ENCODE results near the gene FAM227B. TPM values are rescaled to one million over a fixed set of nuclear protein-coding genes. Genes with fewer than 3 reads are reported as not detected.

The FAM227B gene
- total RNA-seq, 1 experiment from 2014 or later, result 1.9 TPM

DNA sequence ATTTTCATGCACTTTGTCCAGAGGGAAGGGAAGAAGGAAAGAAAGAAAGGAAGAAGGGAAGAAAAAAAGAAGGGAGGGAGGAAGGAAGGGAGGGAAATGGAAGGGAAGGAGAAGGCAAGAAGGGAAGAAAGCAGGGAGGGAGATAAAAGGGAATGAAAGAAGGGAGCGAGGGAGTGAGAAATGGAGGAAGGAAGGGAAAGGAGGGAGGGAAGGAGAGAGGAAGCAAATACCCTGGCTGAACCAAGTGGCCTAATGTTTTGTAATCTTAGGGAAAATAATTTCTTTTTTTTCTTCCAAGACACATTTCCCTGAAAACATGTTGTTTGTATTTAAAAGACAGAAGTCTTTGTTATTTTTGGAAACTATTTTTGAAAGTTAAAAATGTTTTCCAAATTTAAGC is 36.1 kb upstream of the FAM227B start:
- Mint-ChIP-seq H3K4me3 (ENCODE audit: low read depth, unreplicated experiment) (no peak overlapping the region), H3K27ac (ENCODE audit: unreplicated experiment) (no peak overlapping the region), H3K36me3 (ENCODE audit: insufficient read depth, unreplicated experiment) (no peaks in the 10 kb centered on the region), H3K9me3 (ENCODE audit: low read depth, unreplicated experiment) (peaks cover 15% of the 10 kb centered on the region), H3K27me3 (ENCODE audit: unreplicated experiment) (no peaks in the 10 kb centered on the region), H3K4me1 (ENCODE audit: low read depth, unreplicated experiment) (no peaks in the 10 kb centered on the region)
- intact Hi-C loops (cut with micrococcal nuclease; ENCODE audit: unreplicated experiment), result no loop called here
- TF ChIP-seq, protein P1, sequence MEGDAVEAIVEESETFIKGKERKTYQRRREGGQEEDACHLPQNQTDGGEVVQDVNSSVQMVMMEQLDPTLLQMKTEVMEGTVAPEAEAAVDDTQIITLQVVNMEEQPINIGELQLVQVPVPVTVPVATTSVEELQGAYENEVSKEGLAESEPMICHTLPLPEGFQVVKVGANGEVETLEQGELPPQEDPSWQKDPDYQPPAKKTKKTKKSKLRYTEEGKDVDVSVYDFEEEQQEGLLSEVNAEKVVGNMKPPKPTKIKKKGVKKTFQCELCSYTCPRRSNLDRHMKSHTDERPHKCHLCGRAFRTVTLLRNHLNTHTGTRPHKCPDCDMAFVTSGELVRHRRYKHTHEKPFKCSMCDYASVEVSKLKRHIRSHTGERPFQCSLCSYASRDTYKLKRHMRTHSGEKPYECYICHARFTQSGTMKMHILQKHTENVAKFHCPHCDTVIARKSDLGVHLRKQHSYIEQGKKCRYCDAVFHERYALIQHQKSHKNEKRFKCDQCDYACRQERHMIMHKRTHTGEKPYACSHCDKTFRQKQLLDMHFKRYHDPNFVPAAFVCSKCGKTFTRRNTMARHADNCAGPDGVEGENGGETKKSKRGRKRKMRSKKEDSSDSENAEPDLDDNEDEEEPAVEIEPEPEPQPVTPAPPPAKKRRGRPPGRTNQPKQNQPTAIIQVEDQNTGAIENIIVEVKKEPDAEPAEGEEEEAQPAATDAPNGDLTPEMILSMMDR (IDR thresholded peaks at IDR 0.05; ENCODE audit: unreplicated experiment), result no peak
- no peak for DNase-seq
- BruUV-seq (replicated peaks), result no TSS peak
- CTCF ChIA-PET, result no interaction called here

DNA sequence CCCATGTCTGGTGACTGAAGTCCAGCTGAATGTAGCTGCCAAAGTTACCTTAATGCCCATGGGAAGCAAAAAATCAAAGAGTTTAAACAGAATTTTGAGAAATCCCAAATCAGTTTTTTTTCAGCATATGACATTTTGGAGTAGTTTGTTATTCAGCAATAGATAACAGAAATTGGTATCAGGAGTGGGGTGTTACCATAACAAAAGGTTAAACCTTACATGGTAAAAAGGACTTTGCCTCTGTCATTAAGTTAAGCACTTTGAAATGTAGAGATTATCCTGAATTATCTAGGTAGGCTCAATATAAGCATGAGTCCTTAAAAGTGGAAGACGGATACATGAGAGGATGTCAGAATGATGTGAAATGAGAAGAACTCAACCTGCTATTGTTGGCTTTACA is 32.3 kb upstream of the FAM227B start:
- CTCF ChIA-PET, result no interaction called here
- Mint-ChIP-seq H3K36me3 (ENCODE audit: insufficient read depth, unreplicated experiment) (no peaks in the 10 kb centered on the region), H3K27me3 (ENCODE audit: unreplicated experiment) (no peaks in the 10 kb centered on the region), H3K4me3 (ENCODE audit: low read depth, unreplicated experiment) (no peak overlapping the region), H3K4me1 (ENCODE audit: low read depth, unreplicated experiment) (no peaks in the 10 kb centered on the region), H3K27ac (ENCODE audit: unreplicated experiment) (no peak overlapping the region), H3K9me3 (ENCODE audit: low read depth, unreplicated experiment) (peaks cover 15% of the 10 kb centered on the region)
- DNase-seq, result no peak
- no TSS peak for BruUV-seq (replicated peaks)
- TF ChIP-seq, protein P1 (IDR thresholded peaks at IDR 0.05; ENCODE audit: unreplicated experiment), result no peak
- intact Hi-C loops (cut with micrococcal nuclease; ENCODE audit: unreplicated experiment), result no loop called here

DNA sequence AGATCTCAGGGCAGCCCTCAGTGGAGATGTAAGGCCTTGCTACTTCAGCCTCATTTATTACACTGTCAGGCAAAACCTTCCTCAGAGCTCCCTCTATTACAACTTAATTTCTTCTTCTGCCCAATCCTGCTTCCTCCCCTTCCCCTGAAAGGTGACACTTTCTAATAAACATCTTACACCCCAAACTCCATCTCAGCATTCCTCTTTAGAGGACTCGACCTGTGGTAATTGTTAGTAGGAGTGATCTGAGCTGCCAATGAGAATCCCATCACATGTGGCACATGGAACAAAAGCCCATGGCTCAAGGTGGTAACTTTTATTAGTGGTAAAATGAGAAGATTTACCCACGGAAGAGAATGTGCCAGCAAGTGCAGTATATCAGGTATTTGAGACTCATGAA is 30.1 kb upstream of the FAM227B start:
- no peak overlapping the region for H3K4me3 Mint-ChIP-seq (ENCODE audit: low read depth, unreplicated experiment)
- no peaks in the 10 kb centered on the region for H3K27me3 Mint-ChIP-seq (ENCODE audit: unreplicated experiment)
- H3K36me3 Mint-ChIP-seq (ENCODE audit: insufficient read depth, unreplicated experiment), result no peaks in the 10 kb centered on the region
- no TSS peak for BruUV-seq (replicated peaks)
- intact Hi-C loops (cut with micrococcal nuclease; ENCODE audit: unreplicated experiment), result no loop called here
- no peak for DNase-seq
- CTCF ChIA-PET, result no interaction called here
- TF ChIP-seq, protein P1 (IDR thresholded peaks at IDR 0.05; ENCODE audit: unreplicated experiment), result no peak
- H3K4me1 Mint-ChIP-seq (ENCODE audit: low read depth, unreplicated experiment), result no peaks in the 10 kb centered on the region
- peaks cover 15% of the 10 kb centered on the region for H3K9me3 Mint-ChIP-seq (ENCODE audit: low read depth, unreplicated experiment)
- H3K27ac Mint-ChIP-seq (ENCODE audit: unreplicated experiment), result no peak overlapping the region

DNA sequence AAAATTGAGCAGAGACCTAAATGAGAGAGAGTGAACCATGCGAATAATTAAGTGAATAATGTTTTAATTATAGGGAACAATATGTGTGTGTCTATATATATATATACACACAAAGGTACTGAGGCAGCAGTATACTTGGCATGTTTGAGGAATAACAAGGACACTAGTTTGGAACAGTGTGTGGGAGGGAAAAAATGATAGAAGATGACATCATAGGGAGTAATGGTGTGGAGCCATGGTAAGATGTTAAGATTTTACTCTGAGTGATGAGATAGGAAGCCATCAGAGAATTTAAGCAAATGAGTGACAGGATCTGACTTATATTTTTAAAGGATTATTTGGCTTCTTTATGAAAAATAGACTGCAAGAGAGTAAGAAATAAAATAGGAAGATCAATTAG is 29.4 kb upstream of the FAM227B start:
- H3K36me3 Mint-ChIP-seq (ENCODE audit: insufficient read depth, unreplicated experiment), result no peaks in the 10 kb centered on the region
- no peak for DNase-seq
- no TSS peak for BruUV-seq (replicated peaks)
- no peak overlapping the region for H3K27ac Mint-ChIP-seq (ENCODE audit: unreplicated experiment)
- CTCF ChIA-PET, result no interaction called here
- TF ChIP-seq, protein P1 (IDR thresholded peaks at IDR 0.05; ENCODE audit: unreplicated experiment), result no peak
- H3K4me1 Mint-ChIP-seq (ENCODE audit: low read depth, unreplicated experiment), result no peaks in the 10 kb centered on the region
- no peaks in the 10 kb centered on the region for H3K27me3 Mint-ChIP-seq (ENCODE audit: unreplicated experiment)
- peaks cover 15% of the 10 kb centered on the region for H3K9me3 Mint-ChIP-seq (ENCODE audit: low read depth, unreplicated experiment)
- intact Hi-C loops (cut with micrococcal nuclease; ENCODE audit: unreplicated experiment), result no loop called here
- H3K4me3 Mint-ChIP-seq (ENCODE audit: low read depth, unreplicated experiment), result no peak overlapping the region

Data from Calu3 (cell line).